Adrenal gland (tissue), 12 donors: ENCODE measurements around the gene KRTAP12-4. TPM values are rescaled to one million over a fixed set of nuclear protein-coding genes. Genes with fewer than 3 reads are reported as not detected.
"Not testable (repeated sequence)": the region's sequence is repeated elsewhere in the genome, so short reads cannot be mapped to it uniquely, and the experiment has no call there.

Experiments used
- DNase-seq, 7 donors: peaks; one replicate each; pipeline ENCODE4 v3.0.0-alpha.2; 2019 to 2020
- H3K27ac ChIP-seq, 5 donors: fragments of 200-600 bp; sonication (generic) in 4 of 5; 1 replicate in 3 of 5; 2 replicates in 2 of 5; pipeline versions ENCODE4 v1.5.1 to v1.8.0; 2016 to 2020; ENCODE audit warnings: mild to moderate bottlenecking in 1 of 5
- H3K27me3 ChIP-seq: fragments of 200-600 bp; 2 replicates; pipeline ENCODE4 v1.8.0; 2021
- H3K36me3 ChIP-seq, 2 donors: fragments of 200-600 bp; replicated peaks in 1 of 2; 1 replicate in 1 of 2; 2 replicates in 1 of 2; pipeline versions ENCODE4 v1.5.1 to v1.8.0; 2018 to 2022
- H3K4me1 ChIP-seq, 2 donors: fragments of 200-600 bp; replicated peaks in 1 of 2; 1 replicate in 1 of 2; 2 replicates in 1 of 2; pipeline versions ENCODE4 v1.5.1 to v1.8.0; 2018 to 2021
- H3K4me3 ChIP-seq, 4 donors: fragments of 200-600 bp; sonication (generic) in 3 of 4; one replicate each; pipeline ENCODE4 v1.5.1; 2016 to 2018
- H3K9me3 ChIP-seq, 3 donors: fragments of 200-600 bp; sonication (generic) in 1 of 3; replicated peaks in 1 of 3; 1 replicate in 2 of 3; 2 replicates in 1 of 3; pipeline versions ENCODE4 v1.5.1 to v1.8.0; 2016 to 2021
- CTCF ChIP-seq, 6 experiments: fragments of 450-650 bp in 4 of 6; fragments of 200-600 bp in 2 of 6; sonication (generic) in 1 of 6; IDR thresholded peaks; 1 replicate in 5 of 6; 2 replicates in 1 of 6; pipeline versions ENCODE4 v1.5.1 to v1.8.0; 2016 to 2021; ENCODE audit warnings: antibody characterized with exemption in 6 of 6, mild to moderate bottlenecking in 2 of 6, moderate library complexity in 1 of 6
- POLR2A ChIP-seq, 2 donors: fragments of 450-650 bp; IDR thresholded peaks; one replicate each; pipeline ENCODE4 v1.6.1; 2017; ENCODE audit warnings: antibody characterized with exemption in 2 of 2, mild to moderate bottlenecking in 2 of 2, moderate library complexity in 1 of 2
- whole genome bisulfite sequencing, 4 donors: extraction: QIAGEN DNeasy Blood & Tissue Kit in 2 of 4; methylation state at CpG; one replicate each; pipeline versions ENCODE4 v1.1.5 to v1.1.7; 2013 to 2017; 5-methylcytosine and 5-hydroxymethylcytosine counted together
- intact Hi-C, 2 donors: fragments of 100-400 bp; cut with DNase I; formaldehyde crosslinking; loops; one replicate each; pipeline versions ENCODE4 v1.14.1 to v1.15.0; 2022 to 2023
- polyA plus RNA-seq, 3 donors: library from polyadenylated mRNA; stranded (reverse); fragments of 200-250 nt in 2 of 3; fragments of 350-450 nt in 1 of 3; fragmentation: Illumina TruSeq in 1 of 3; extraction: RNeasy Lipid Tissue Mini Kit (QIAGEN cat#74804) in 1 of 3; gene quantifications; one replicate each; pipeline ENCODE4 v1.2.3, GENCODE V29; 2013 to 2014
- total RNA-seq, 9 donors: library from RNA; depleted of rRNA in 4 of 9; stranded (reverse); fragments of >200 nt in 4 of 9; fragments of 120-200 nt in 1 of 9; fragmentation: NEBNext Ultra II Directional in 1 of 9; extraction: Animal tissue kit (Norgen Biotek cat#: 25700) in 1 of 9; gene quantifications; one replicate each; pipeline versions ENCODE4 v1.1.0 to v1.2.4, GENCODE V29; 2013 to 2023
- donor health status: healthy with polysubstance abuse.
- donor health status: Bipolar disorder and iron deficiency.
- donor health status: DM: yes; HTN: yes; CAD: no.
- donor health status: DM: no; HTN: no; CAD: no.
- donor health status: DM: no; HTN: no; CAD: no.
- donor health status: DM: yes; HTN: yes; CAD: no.

KRTAP12-4 gene
- total and polyA plus RNA-seq, 12 donors = not detected

DNA sequence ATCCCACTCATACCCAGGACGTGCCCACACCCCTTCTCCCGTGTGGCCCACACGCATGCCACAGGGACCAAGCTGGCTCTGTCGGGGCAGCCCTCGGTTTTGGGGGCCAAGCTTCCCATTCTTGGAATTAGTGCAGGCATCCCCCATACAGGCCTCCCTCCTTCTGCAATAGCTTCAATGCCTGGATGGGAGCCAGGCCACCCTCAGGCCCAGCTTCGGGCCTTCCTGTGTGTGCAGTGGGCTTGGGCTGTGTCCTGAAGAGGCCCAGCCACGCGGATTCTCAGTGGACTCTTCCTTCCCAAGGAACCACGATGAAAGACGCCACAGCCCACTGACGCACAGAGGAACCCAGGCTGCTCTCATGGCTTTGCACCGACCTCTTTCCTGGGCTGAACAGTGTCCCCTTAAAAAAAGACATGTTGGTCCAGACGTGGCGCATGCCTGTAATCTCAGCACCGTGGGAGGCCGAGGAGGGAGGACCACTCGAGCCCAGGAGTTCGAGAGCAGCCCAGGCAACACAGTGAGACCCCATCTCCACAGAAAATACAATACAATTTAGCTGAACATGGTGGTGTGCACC lies 4.8 kb downstream of the KRTAP12-4 start:
- no peaks in the 10 kb centered on the region for H3K9me3 ChIP-seq
- WGBS, 4 donors = 81 to 93% (median 86%) methylated on average over 8 to 18 of the region's 18 CpGs
- no peaks in the 10 kb centered on the region for H3K36me3 ChIP-seq
- H3K27me3 ChIP-seq = no peaks in the 10 kb centered on the region
- H3K4me3 ChIP-seq = no peak overlapping the region
- H3K27ac ChIP-seq = no peak overlapping the region
- DNase-seq = peak in 1 of 7 donors; percentile 6
- intact Hi-C loops = no loop called here
- TF ChIP-seq CTCF (IDR thresholded peaks at IDR 0.05) = no peak
- no peak for TF ChIP-seq POLR2A (IDR thresholded peaks at IDR 0.05)
- no peaks in the 10 kb centered on the region for H3K4me1 ChIP-seq

GRCh38 chr21:44648557-44649311 lies 5.7 kb downstream of the KRTAP12-4 start:
- no peaks in the 10 kb centered on the region for H3K9me3 ChIP-seq
- H3K4me1 ChIP-seq = no peaks in the 10 kb centered on the region
- no peak overlapping the region for H3K4me3 ChIP-seq
- intact Hi-C loops = no loop called here
- TF ChIP-seq POLR2A (IDR thresholded peaks at IDR 0.05) = no peak
- TF ChIP-seq CTCF (IDR thresholded peaks at IDR 0.05) = no peak
- H3K36me3 ChIP-seq = no peaks in the 10 kb centered on the region
- WGBS, 4 donors = 75 to 87% (median 81%) methylated on average over 6 to 33 of the region's 33 CpGs
- no peaks in the 10 kb centered on the region for H3K27me3 ChIP-seq
- no peak overlapping the region for H3K27ac ChIP-seq
- DNase-seq = no peak

GRCh38 chr21:44647222-44647552 lies 7.3 kb downstream of the KRTAP12-4 start:
- TF ChIP-seq CTCF (IDR thresholded peaks at IDR 0.05) = no peak
- no peak for TF ChIP-seq POLR2A (IDR thresholded peaks at IDR 0.05)
- H3K9me3 ChIP-seq = no peaks in the 10 kb centered on the region
- H3K4me3 ChIP-seq = no peak overlapping the region
- no peaks in the 10 kb centered on the region for H3K36me3 ChIP-seq
- intact Hi-C loops = no loop called here
- DNase-seq = peak in 1 of 7 donors; percentile 3
- H3K27ac ChIP-seq = no peak overlapping the region
- WGBS, 4 donors = 60 to 81% (median 72%) methylated on average over 8 of the region's 8 CpGs
- no peaks in the 10 kb centered on the region for H3K4me1 ChIP-seq
- no peaks in the 10 kb centered on the region for H3K27me3 ChIP-seq

DNA sequence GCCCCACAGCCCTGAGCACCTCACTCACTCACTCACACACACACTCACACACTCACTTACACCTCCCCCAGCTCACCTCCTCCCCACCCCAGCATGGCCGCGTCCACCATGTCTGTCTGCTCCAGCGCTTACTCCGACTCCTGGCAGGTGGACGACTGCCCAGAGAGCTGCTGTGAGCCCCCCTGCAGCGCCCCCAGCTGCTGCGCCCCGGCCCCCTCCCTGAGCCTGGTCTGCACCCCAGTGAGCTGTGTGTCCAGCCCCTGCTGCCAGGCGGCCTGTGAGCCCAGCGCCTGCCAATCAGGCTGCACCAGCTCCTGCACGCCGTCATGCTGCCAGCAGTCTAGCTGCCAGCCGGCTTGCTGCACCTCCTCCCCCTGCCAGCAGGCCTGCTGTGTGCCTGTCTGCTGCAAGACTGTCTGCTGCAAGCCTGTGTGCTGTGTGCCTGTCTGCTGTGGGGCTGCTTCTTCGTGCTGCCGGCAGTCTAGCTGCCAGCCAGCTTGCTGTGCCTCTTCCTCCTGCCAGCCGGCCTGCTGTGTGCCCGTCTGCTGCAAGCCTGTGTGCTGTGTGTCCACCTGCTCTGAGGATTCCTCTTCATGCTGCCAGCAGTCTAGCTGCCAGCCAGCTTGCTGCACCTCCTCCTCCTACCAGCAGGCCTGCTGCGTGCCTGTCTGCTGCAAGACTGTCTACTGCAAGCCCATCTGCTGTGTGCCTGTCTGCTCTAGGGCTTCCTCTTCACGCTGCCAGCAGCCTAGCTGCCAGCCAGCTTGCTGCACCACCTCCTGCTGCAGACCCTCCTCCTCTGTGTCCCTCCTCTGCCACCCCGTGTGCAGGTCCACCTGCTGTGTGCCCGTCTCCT lies 7.9 kb downstream of the KRTAP12-4 start, which contains the start of gene KRTAP10-11:
Gene KRTAP10-11 (plus strand): TSS at position 49 of the 856 bp plus-strand sequence. CDS start 45 bp downstream, at position 94.
- WGBS, 4 donors = 72 to 77% (median 75%) methylated on average over 9 to 21 of the region's 21 CpGs
- intact Hi-C loops = not testable (repeated sequence)

More for the DNA sequence above, 7.9 kb downstream of the KRTAP12-4 start, which contains the start of gene KRTAP10-11:
- not testable (repeated sequence) for H3K27ac ChIP-seq, H3K36me3 ChIP-seq, H3K4me1 ChIP-seq, H3K4me3 ChIP-seq, H3K9me3 ChIP-seq, H3K27me3 ChIP-seq
- peak in 1 of 7 donors; percentile 30 for DNase-seq
